ENCODE measurements around the gene MRPL33. TPM values are rescaled to one million over a fixed set of nuclear protein-coding genes. Genes with fewer than 3 reads are reported as not detected.

MRPL33 gene
- total and polyA plus RNA-seq, 2 of the 13 experiments (the other 11 are each of a cell fraction or from before 2014, with no cell fraction given), result 69.7 to 218 TPM

GRCh38 chr2:27729614-27730013 lies 41.9 kb upstream of the MRPL33 start (continued):
- TF ChIP-seq ARID4A (CRISPR knock-in tag; IDR thresholded peaks at IDR 0.05; ENCODE audit: borderline replicate concordance) (0 out of 2 replicates have a peak, but pooled peaks have one; percentile 8), ZBTB21 (CRISPR knock-in tag; IDR thresholded peaks at IDR 0.05) (no peak), ZBTB7A (CRISPR knock-in tag; IDR thresholded peaks at IDR 0.05) (no peak), AKNA (CRISPR knock-in tag; IDR thresholded peaks at IDR 0.05; ENCODE audit: borderline replicate concordance) (no peak), FOXJ3 (CRISPR knock-in tag; IDR thresholded peaks at IDR 0.05; ENCODE audit: borderline replicate concordance) (no peak), HINFP (CRISPR knock-in tag; IDR thresholded peaks at IDR 0.05; ENCODE audit: low read depth) (peak; percentile 26; the same call in 1 of the 2 replicates), KDM1A (CRISPR knock-in tag; IDR thresholded peaks at IDR 0.05) (no peak), NAIF1 (CRISPR knock-in tag; IDR thresholded peaks at IDR 0.05; ENCODE audit: borderline replicate concordance) (no peak), ATAD3A (CRISPR knock-in tag; IDR thresholded peaks at IDR 0.05) (no peak), MNT (IDR thresholded peaks at IDR 0.05) (no peak)
